GM12864 (cell line): ENCODE data around the gene IGSF3.
"Not testable (repeated sequence)": the region's sequence is repeated elsewhere in the genome, so short reads cannot be mapped to it uniquely, and the experiment has no call there.

ENCODE experiments used
- DNase-seq: peaks from one replicate; pipeline ENCODE4 v3.0.0-alpha.2; 2011; ENCODE audit warnings: low read depth
- H3K4me3 ChIP-seq: 2 replicates; pipeline ENCODE4 v1.5.1; 2011; ENCODE audit warnings: mild to moderate bottlenecking, low read depth, low read length, control low read depth

IGSF3 gene

GRCh38 chr1:116648325-116648724, 19.2 kb downstream of the IGSF3 start:
- not testable (repeated sequence) for DNase-seq, H3K4me3 ChIP-seq

DNA sequence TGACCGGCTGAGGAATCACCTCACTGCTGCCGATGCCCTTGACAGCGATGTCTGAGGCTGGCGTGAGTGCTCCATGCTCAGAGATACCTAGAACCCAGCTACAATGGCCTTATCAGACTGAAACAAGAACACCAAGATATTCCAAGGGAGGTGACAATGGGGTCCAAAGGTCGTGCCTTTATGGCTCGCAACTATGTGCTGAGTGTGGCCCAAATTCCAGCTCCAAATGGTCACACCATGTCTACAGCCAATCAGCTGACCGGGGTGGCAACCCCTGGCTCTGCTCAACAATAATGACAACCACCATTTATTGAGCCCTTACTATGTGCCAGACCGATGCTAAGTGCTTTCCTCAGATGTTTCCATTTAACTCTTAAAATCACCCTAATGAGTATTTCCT, 20.3 kb downstream of the IGSF3 start:
- DNase-seq, H3K4me3 ChIP-seq: not testable (repeated sequence)

- H3K4me3 ChIP-seq, DNase-seq: not testable (repeated sequence)
These were observed 20.8 kb downstream of the IGSF3 start for GRCh38 chr1:116646673-116647170.

DNA sequence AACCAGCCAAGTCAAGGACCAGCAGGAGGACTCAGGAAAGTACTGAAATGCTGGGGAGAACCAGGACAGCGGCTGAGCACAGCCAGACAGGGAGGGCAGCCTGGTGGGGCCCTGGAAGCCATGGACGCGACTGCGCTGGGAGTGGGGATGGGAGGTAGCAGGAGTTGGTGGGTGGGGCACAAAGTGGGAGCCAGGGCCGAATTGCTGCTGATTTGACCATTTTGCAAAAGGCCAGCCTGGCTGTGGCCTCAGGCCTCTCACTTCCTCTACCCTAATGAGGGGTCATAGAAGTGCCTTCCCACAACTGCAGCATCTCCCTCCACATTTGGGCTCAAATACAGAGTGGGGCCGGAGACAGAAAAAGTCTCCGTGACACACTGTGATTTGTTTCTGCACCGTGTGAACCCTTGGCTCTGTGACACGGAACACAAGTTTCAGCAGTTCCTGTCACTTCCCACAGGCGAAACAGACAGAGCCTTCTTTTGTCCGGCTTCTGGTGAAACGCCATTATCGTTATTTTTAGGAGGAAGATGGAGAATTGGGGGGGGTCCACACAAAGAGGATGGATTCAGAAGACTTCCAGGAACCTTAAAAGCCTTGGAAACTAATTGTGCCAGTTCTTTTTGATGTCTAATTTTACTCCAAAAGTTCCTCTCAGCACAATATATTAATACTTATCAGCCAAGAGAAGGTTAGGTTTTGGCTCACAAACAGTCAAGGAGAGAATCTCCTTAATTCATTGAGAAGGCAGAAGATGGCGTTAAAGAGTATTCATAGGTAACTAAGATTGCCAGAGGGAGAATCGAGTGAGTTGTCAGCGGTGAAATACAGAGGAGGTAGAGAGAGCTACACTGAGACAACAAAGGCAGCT, 21.5 kb downstream of the IGSF3 start:
- DNase-seq, H3K4me3 ChIP-seq: not testable (repeated sequence)

- not testable (repeated sequence) for DNase-seq
These were observed 22.5 kb downstream of the IGSF3 start for GRCh38 chr1:116644993-116645392.

DNA sequence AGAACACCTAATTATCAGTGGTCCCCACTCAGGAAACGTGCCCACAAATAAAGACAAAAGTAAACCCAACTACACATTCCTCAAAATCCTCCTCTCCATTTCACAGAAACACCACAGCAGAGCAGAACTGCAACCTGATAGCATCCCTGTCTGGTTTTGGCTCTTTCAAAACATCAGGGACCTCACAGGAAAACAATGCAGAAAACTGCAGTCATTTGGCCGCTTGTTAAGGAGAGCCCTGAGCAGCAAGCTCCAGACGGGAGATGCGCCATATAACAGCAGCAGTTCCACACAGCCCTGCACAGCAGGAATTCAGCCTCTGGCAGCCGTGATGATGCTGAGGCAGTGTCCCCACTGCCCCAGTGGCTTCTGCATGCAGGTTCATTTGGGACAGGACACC, 23.4 kb downstream of the IGSF3 start:
- not testable (repeated sequence) for DNase-seq, H3K4me3 ChIP-seq

More at GRCh38 chr1:116644993-116645392, 22.5 kb downstream of the IGSF3 start:
- not testable (repeated sequence) for H3K4me3 ChIP-seq

DNA sequence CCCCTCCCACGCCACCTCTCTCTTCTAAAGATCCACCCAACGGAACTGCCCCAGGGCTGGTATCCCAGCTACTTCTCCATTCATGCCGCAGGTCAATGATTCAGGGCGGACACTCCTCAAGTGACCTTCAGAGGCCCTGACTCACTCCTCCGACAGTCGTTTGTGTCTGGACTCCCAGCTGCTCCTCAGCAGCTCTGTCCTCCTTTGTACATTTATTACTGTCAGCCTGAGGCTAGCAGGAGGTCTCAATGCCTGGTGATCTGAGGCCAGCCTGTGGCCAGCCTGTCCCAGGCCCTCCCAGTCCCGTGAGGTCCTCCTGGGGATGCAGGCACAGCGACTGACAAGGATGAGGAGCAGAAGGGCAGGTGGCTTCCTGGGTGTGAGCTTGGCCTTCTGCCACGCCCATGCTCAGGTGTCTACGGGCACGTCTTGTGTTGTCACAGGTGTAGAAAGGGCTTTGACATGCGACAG, 24.2 kb downstream of the IGSF3 start:
- DNase-seq, H3K4me3 ChIP-seq: not testable (repeated sequence)

- not testable (repeated sequence) for H3K4me3 ChIP-seq, DNase-seq
These were observed 24.9 kb downstream of the IGSF3 start for GRCh38 chr1:116642311-116643280.

DNA sequence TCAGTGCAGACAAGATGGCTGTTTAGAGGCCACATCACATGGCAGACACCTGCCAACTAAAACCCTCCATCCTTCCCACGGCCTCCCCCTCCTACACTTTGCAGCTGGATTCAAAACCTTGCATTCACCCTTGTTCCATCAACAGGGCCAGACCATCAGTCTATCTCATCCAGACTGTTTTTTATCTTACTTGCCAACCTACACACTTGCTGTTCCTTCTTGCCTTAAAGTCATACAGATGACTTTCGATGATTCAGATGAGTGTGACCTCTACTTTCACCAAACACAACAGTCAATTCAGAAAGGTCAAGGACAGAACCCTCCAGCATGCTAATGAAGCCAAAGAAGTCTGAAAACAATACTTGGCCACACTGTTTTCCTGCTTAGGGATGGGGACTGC, 29.9 kb downstream of the IGSF3 start:
- not testable (repeated sequence) for H3K4me3 ChIP-seq, DNase-seq

- not testable (repeated sequence) for DNase-seq, H3K4me3 ChIP-seq
These were observed 30.9 kb downstream of the IGSF3 start for GRCh38 chr1:116636584-116636983.

DNA sequence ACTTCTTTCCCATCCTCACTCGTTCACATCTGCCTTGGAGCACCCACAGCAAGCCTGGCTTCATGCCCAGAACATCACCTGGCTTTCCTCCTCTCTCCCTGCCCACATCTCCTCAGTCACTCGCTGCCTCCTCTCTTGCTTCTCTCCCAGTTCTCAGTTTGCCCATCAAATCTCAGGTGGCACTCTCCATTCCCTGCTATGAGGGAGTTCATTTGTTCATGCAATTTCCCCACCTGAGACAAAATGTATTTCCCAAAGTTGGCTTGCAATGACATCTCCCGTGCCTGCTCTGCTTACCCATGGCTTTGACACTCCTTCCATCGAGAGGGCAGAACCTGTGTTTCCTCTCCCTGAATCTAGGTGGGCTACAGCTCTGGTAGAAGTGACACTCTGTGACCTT, 33.1 kb downstream of the IGSF3 start:
- DNase-seq, H3K4me3 ChIP-seq: not testable (repeated sequence)

DNA sequence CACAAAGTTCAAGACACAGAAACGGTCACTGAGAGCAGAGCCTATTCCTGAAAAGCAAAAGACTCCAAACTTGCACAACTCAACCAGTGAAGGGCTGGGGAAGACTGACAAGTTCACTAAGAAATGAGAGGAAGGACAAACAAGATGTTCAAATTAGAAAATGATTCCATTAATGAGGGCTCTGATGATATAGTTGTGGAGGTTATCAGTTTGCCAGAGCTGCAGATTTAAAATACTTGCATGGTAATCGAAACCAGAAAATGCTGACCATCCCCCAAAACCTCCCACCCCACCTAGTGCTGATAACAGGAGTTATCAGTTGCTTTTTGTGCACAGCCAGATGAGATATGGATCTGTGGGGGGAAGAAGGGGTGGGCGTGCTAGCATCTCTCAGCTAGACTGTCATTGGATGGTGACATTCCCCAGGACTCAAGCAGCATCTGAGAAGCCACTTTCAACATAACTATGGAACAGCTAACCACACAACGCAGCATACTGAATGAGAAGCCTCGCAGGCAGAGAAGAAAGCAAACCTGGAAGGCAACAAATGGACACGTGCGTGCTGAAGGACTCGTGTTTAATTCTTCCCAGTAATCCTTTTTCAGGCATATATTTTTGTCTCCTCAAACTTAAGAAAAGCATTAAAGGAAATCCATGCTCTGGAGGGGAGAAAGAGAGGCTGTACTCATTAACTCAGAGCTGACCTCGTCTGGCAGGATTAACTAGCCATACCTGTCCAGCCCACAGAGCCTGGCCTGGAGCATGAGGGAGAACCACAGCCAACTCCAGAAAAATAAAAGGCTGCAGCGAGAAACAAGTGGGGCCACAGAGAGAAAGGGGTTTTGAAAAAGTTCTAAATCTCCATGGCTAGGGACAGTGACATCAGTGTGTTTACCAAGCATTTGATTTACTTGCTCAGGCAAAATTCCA, 35.3 kb downstream of the IGSF3 start:
- DNase-seq, H3K4me3 ChIP-seq: not testable (repeated sequence)

DNA sequence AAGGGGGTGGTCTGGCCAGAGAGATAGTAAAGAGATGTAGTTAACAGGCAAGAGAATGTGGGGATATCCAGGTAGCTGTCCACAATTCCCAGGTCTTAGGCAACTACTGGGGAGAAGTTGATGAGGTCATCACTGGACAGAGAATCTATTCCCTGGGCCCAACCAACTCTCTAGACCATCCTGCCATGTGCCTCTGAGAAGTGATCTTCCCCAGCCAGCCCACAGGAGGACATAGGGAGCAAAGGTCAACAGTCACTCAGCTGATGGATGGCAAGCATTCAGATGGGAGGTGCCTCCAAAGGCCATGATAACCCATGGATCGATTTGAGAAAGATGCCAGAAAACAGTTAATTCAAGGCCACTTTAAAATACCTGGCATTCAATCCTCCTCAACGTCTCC, 36.0 kb downstream of the IGSF3 start:
- not testable (repeated sequence) for DNase-seq, H3K4me3 ChIP-seq
